Muscle layer of duodenum (tissue), 2 donors: Measurements from ENCODE around the gene NDUFA5.
"Not testable (repeated sequence)": the region's sequence is repeated elsewhere in the genome, so short reads cannot be mapped to it uniquely, and the experiment has no call there.

Source experiments
- H3K27ac ChIP-seq: one replicate; pipeline ENCODE4 v1.7.0; 2013; ENCODE audit warnings: mild to moderate bottlenecking, low read length
- H3K27me3 ChIP-seq: one replicate; pipeline ENCODE4 v1.7.0; 2013; ENCODE audit warnings: low read depth, mild to moderate bottlenecking, control low read depth, low read length
- H3K36me3 ChIP-seq, 2 donors: one replicate each; pipeline ENCODE4 v1.7.0; 2013; ENCODE audit warnings: low read length in 2 of 2, control low read depth in 1 of 2, mild to moderate bottlenecking in 1 of 2; ENCODE audit not compliant: insufficient read depth in 2 of 2, control insufficient read depth in 1 of 2
- H3K4me1 ChIP-seq, 2 donors: one replicate each; pipeline ENCODE4 v1.7.0; 2013; ENCODE audit warnings: low read length in 2 of 2, mild to moderate bottlenecking in 2 of 2, control low read depth in 1 of 2, moderate library complexity in 1 of 2; ENCODE audit not compliant: insufficient read depth in 2 of 2, control insufficient read depth in 1 of 2
- H3K4me3 ChIP-seq, 2 donors: one replicate each; pipeline ENCODE4 v1.7.0; 2013; ENCODE audit warnings: low read length in 2 of 2, low read depth in 1 of 2, mild to moderate bottlenecking in 1 of 2
- H3K9me3 ChIP-seq, 2 donors: one replicate each; pipeline ENCODE4 v1.7.0; 2013; ENCODE audit warnings: low read length in 2 of 2, control low read depth in 1 of 2, mild to moderate bottlenecking in 1 of 2; ENCODE audit not compliant: control insufficient read depth in 1 of 2
- donor health status: healthy.

NDUFA5 gene

GRCh38 chr7:123555484-123555883 is 2.1 kb downstream of the NDUFA5 start:
- H3K4me3 ChIP-seq, result peak overlapping the region; percentile 98 to 99
- H3K4me1 ChIP-seq, result peaks cover 14 to 35% of the 10 kb centered on the region in 2 donors

DNA sequence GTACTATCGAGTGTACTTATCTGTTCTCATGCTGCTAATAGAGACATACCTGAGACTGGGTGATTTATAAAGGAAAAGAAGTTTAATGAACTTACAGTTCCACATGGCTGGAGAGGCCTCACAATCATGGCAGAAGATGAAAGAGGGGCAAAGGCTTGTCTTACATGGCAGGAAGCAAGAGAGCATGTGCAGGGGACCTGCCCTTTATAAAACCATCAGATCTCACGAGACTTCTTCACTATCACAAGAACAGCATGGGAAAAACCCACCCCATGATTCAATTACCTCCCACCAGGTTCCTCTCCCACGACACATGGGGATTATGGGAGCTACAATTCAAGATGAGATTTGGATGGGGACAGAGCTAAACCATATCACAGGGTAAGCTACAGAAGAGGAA is 4.5 kb downstream of the NDUFA5 start:
- peaks cover 14 to 27% of the 10 kb centered on the region in 2 donors for H3K4me1 ChIP-seq
- H3K36me3 ChIP-seq, result peaks cover 7 to 23% of the 10 kb centered on the region in 2 donors
- no peak overlapping the region for H3K27ac ChIP-seq
- no peak overlapping the region for H3K4me3 ChIP-seq
- H3K9me3 ChIP-seq, result no peaks in the 10 kb centered on the region
- H3K27me3 ChIP-seq, result no peaks in the 10 kb centered on the region

More at GRCh38 chr7:123555484-123555883, 2.1 kb downstream of the NDUFA5 start:
- no peak overlapping the region for H3K27ac ChIP-seq
- H3K9me3 ChIP-seq, result no peaks in the 10 kb centered on the region
- H3K27me3 ChIP-seq, result no peaks in the 10 kb centered on the region
- peaks cover 0 to 4% of the 10 kb centered on the region in 2 donors for H3K36me3 ChIP-seq

- Histone ChIP-seq H3K36me3 (peaks cover 10 to 23% of the 10 kb centered on the region in 2 donors), H3K27ac (no peak overlapping the region)
These were observed 5.0 kb downstream of the NDUFA5 start for GRCh38 chr7:123552641-123553040.

DNA sequence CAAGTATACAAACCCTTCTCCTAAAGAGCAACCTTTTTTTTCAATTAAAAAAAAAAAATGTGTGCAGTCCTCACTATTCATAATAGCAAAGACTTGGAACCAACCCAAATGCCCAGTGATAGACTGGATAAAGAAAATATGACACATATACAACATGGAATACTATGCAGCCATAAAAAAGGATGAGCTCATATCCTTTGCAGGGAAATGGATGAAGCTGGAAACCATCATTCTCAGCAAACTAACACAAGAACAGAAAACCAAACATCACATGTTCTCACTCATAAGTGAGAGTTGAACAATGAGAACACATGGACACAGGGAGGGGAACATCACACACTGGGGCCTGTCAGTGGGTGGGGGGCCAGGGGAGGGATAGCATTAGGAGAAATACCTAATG is 5.5 kb downstream of the NDUFA5 start:
- Histone ChIP-seq H3K4me1 (peaks cover 14 to 27% of the 10 kb centered on the region in 2 donors), H3K36me3 (peaks cover 13 to 23% of the 10 kb centered on the region in 2 donors)
- not testable (repeated sequence) for H3K4me3 ChIP-seq, H3K27me3 ChIP-seq, H3K27ac ChIP-seq, H3K9me3 ChIP-seq

More at GRCh38 chr7:123552641-123553040, 5.0 kb downstream of the NDUFA5 start:
- Histone ChIP-seq H3K9me3 (no peaks in the 10 kb centered on the region), H3K4me3 (no peak overlapping the region), H3K27me3 (no peaks in the 10 kb centered on the region), H3K4me1 (peaks cover 14 to 25% of the 10 kb centered on the region in 2 donors)

- Histone ChIP-seq H3K27me3 (no peaks in the 10 kb centered on the region), H3K4me1 (peaks cover 0 to 8% of the 10 kb centered on the region in 2 donors)
These were observed 9.2 kb downstream of the NDUFA5 start for GRCh38 chr7:123548406-123548805.

DNA sequence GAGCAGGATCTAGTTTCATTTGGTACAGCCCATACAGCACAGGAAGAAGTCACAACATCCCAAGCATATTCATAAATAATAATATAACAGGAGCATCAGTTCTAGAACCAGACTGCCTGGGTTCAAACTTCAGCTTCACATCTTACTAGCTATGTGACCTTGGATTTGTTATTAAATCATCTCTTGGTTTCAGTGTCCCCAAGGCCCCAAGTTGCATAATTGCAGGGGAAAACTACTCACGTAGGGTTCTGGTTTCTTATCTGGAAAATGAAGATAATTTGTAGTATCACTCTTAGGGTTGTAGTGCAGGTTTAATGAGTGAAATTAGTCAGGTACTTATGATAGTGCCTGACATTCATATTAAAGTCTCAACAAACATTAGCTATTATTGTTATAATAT is 17.7 kb downstream of the NDUFA5 start:
- Histone ChIP-seq H3K4me3 (no peak overlapping the region), H3K27ac (no peak overlapping the region), H3K4me1 (peaks cover 0 to 5% of the 10 kb centered on the region in 2 donors)

More at GRCh38 chr7:123548406-123548805, 9.2 kb downstream of the NDUFA5 start:
- Histone ChIP-seq H3K27ac (no peak overlapping the region), H3K4me3 (no peak overlapping the region), H3K36me3 (peaks cover 13 to 19% of the 10 kb centered on the region in 2 donors), H3K9me3 (no peaks in the 10 kb centered on the region)

DNA sequence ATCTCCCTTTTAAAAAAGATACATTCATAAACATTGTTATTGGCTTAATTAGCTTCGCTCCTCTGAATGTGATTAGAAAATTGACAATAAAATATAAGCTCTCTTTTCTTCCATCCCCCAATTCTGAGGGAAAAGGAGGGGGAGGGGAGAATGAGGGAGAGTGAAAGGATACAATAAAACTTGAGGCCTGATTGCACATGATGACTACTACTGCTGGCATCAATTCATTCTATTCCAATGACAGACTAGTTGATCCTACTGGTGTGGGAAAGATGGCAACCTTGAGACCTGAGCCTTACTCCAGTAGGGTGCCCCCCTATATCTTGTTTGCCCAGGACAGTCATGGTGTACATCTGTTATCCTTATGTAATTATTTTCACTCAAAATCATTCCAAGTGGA is 18.7 kb downstream of the NDUFA5 start:
- no peak overlapping the region for H3K27ac ChIP-seq
- H3K27me3 ChIP-seq, result no peaks in the 10 kb centered on the region
- H3K9me3 ChIP-seq, result no peaks in the 10 kb centered on the region
- peaks cover 0 to 8% of the 10 kb centered on the region in 2 donors for H3K4me1 ChIP-seq
- H3K36me3 ChIP-seq, result peaks cover 0 to 8% of the 10 kb centered on the region in 2 donors
- H3K4me3 ChIP-seq, result no peak overlapping the region

More for the DNA sequence above, 17.7 kb downstream of the NDUFA5 start:
- no peaks in the 10 kb centered on the region for H3K27me3 ChIP-seq
- no peaks in the 10 kb centered on the region for H3K9me3 ChIP-seq
- peaks cover 0 to 8% of the 10 kb centered on the region in 2 donors for H3K36me3 ChIP-seq

- Histone ChIP-seq H3K27ac (no peak overlapping the region), H3K36me3 (peaks cover 0 to 8% of the 10 kb centered on the region in 2 donors)
These were observed 19.4 kb downstream of the NDUFA5 start for GRCh38 chr7:123538189-123538714.

DNA sequence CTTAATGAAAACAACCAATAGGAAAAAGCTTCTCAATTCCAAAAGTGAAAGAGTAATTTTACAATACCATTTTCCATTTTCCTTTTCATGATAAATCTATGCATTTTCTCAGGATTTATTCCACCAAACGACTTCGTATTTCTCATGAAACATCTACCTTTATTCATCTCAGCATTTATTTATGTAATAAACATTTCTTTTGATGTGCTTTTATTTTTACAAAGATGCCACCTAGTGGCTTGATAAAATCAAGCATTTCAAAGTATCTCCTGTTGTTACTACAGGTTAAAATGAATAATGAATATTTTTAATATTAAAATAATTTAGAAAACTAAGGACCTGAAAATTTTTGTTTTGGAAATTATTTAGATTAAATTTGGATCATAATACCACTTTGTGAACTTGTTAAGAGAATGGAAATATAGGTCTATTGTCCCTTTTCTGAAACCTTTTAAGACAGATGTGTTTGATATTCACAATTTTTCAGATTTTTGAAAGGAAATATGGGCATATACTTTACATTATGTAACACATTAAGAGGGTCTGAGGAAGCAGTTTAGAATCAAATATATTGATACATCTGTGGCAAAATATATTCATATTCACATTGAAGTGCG is 20.5 kb downstream of the NDUFA5 start:
- Histone ChIP-seq H3K27ac (no peak overlapping the region), H3K4me1 (peaks cover 0 to 16% of the 10 kb centered on the region in 2 donors), H3K27me3 (no peaks in the 10 kb centered on the region), H3K36me3 (peaks cover 0 to 8% of the 10 kb centered on the region in 2 donors), H3K4me3 (no peak overlapping the region), H3K9me3 (no peaks in the 10 kb centered on the region)

More at GRCh38 chr7:123538189-123538714, 19.4 kb downstream of the NDUFA5 start:
- Histone ChIP-seq H3K9me3 (no peaks in the 10 kb centered on the region), H3K27me3 (no peaks in the 10 kb centered on the region), H3K4me3 (no peak overlapping the region), H3K4me1 (peaks cover 0 to 14% of the 10 kb centered on the region in 2 donors)

GRCh38 chr7:123535517-123535916 is 22.1 kb downstream of the NDUFA5 start:
- Histone ChIP-seq H3K4me3 (peak overlapping the region; percentile 61 to 80), H3K9me3 (no peaks in the 10 kb centered on the region), H3K36me3 (peaks cover 0 to 8% of the 10 kb centered on the region in 2 donors), H3K27me3 (no peaks in the 10 kb centered on the region), H3K4me1 (peaks cover 0 to 16% of the 10 kb centered on the region in 2 donors), H3K27ac (no peak overlapping the region)

- no peaks in the 10 kb centered on the region for H3K27me3 ChIP-seq
- no peaks in the 10 kb centered on the region for H3K9me3 ChIP-seq
- H3K4me1 ChIP-seq, result peaks cover 0 to 16% of the 10 kb centered on the region in 2 donors
- peaks cover 0 to 8% of the 10 kb centered on the region in 2 donors for H3K36me3 ChIP-seq
- peak within 1 kb of the TSS; percentile 75 to 80 for H3K4me3 ChIP-seq
- peak within 1 kb of the TSS; percentile 51 for H3K27ac ChIP-seq
These were observed 23.0 kb downstream of the NDUFA5 start, which contains the start of gene IQUB for GRCh38 chr7:123534383-123535260. Gene IQUB, minus strand, starts transcription at chr7:123534595. Its CDS starts 22,255 bp downstream, at chr7:123512340.
